RWPE2 (cell line): ENCODE results near the gene DTHD1.

ENCODE experiments used
- ATAC-seq: fragments of 200-7000 bp; cut with Tn5 transposase; 3 replicates; pipeline ENCODE4 v1.9.1; 2021; ENCODE audit warnings: low read depth
- DNase-seq: peaks from one replicate; pipeline ENCODE4 v3.0.0-alpha.2; 2020; ENCODE audit warnings: low spot score
- H3K27ac ChIP-seq: fragments of 450-650 bp; 2 replicates; pipeline ENCODE4 v1.5.1; 2017; ENCODE audit warnings: mild to moderate bottlenecking; ENCODE audit not compliant: poor library complexity, severe bottlenecking
- H3K27me3 ChIP-seq: fragments of 250-450 bp; sonication (Bioruptor Pico); 2 replicates; pipeline ENCODE4 v1.5.1; 2021; ENCODE audit warnings: mild to moderate bottlenecking, moderate library complexity; ENCODE audit not compliant: insufficient read depth, poor library complexity, severe bottlenecking
- H3K36me3 ChIP-seq: fragments of 250-450 bp; sonication (Bioruptor Pico); 2 replicates; pipeline ENCODE4 v1.5.1; 2020; ENCODE audit warnings: low read depth, mild to moderate bottlenecking, moderate library complexity
- H3K4me1 ChIP-seq: fragments of 250-450 bp; sonication (Bioruptor Pico); 2 replicates; pipeline ENCODE4 v1.5.1; 2021; ENCODE audit warnings: mild to moderate bottlenecking, moderate library complexity; ENCODE audit not compliant: insufficient read depth, poor library complexity, severe bottlenecking
- H3K4me3 ChIP-seq: fragments of 250-450 bp; sonication (Bioruptor Pico); 2 replicates; pipeline ENCODE4 v1.5.1; 2021; ENCODE audit warnings: mild to moderate bottlenecking, moderate library complexity; ENCODE audit not compliant: severe bottlenecking
- H3K9me3 ChIP-seq: fragments of 250-450 bp; sonication (Bioruptor Pico); 2 replicates; pipeline ENCODE4 v1.5.1; 2021; ENCODE audit warnings: mild to moderate bottlenecking, moderate library complexity; ENCODE audit not compliant: severe bottlenecking
- TF ChIP-seq, protein P1 (sequence below): fragments of 450-650 bp; IDR thresholded peaks from one replicate; pipeline ENCODE4 v1.5.1; 2017; ENCODE audit warnings: mild to moderate bottlenecking, moderate library complexity; ENCODE audit not compliant: poor library complexity, severe bottlenecking

Gene DTHD1

DNA sequence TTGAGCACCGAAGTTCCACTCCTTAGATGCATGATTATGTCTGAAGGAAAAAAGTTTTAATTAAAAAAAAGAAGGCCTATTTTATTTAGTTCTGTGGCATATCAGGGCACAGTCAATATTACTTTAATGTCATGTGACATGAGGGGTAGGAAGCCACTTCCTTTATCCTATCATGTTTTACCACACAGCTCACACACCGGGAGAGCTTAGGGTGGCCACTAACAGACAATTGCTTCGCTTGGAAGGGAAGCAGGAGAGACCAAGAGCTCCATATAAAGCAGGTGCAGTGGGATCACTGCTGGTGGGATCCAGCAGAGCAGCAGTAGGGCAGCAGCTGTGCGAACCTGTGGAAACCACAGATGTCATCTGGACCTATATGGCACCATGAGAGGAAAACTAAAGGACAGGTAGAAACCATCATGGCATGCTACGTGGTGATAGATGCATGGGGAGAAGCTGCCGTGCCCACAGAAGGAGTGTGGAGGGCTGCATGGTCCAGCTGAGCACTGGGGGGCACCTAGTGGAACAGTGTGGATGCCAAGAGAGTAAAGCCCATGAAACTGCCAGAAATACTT, 52.0 kb downstream of the DTHD1 start:
- Histone ChIP-seq H3K27me3 (no peaks in the 10 kb centered on the region), H3K27ac (no peak overlapping the region), H3K36me3 (no peaks in the 10 kb centered on the region), H3K4me3 (no peak overlapping the region), H3K4me1 (no peaks in the 10 kb centered on the region), H3K9me3 (no peaks in the 10 kb centered on the region)
- TF ChIP-seq, protein P1, sequence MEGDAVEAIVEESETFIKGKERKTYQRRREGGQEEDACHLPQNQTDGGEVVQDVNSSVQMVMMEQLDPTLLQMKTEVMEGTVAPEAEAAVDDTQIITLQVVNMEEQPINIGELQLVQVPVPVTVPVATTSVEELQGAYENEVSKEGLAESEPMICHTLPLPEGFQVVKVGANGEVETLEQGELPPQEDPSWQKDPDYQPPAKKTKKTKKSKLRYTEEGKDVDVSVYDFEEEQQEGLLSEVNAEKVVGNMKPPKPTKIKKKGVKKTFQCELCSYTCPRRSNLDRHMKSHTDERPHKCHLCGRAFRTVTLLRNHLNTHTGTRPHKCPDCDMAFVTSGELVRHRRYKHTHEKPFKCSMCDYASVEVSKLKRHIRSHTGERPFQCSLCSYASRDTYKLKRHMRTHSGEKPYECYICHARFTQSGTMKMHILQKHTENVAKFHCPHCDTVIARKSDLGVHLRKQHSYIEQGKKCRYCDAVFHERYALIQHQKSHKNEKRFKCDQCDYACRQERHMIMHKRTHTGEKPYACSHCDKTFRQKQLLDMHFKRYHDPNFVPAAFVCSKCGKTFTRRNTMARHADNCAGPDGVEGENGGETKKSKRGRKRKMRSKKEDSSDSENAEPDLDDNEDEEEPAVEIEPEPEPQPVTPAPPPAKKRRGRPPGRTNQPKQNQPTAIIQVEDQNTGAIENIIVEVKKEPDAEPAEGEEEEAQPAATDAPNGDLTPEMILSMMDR = no peak
- ATAC-seq = no peak
- DNase-seq = no peak

DNA sequence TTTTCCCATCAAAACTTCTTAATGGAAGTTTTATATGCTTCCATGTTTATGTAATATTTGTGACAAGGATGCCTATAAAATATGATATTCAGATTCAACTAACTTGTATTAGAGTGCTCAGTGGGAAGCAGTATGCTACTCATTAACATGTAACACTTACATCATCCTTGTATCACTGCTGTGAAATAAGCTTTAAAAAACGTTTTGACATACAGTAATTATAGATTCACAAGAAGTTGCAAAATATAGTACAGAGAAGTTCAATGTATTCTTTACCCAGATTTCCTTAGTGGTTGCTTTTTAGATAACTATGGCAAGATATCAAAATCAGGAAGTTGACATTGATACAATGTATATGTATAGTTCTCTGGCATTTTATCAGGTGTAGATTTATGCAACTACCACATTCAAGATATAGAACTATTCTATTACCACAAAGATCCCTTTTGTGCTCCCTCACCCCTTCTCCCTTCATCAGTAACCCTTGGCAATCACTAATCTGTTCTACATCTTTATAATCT, 56.3 kb downstream of the DTHD1 start:
- Histone ChIP-seq H3K4me1 (no peaks in the 10 kb centered on the region), H3K4me3 (no peak overlapping the region), H3K27me3 (no peaks in the 10 kb centered on the region), H3K36me3 (no peaks in the 10 kb centered on the region), H3K9me3 (no peaks in the 10 kb centered on the region), H3K27ac (no peak overlapping the region)
- no peak for DNase-seq
- no peak for ATAC-seq
- TF ChIP-seq, protein P1 = no peak

DNA sequence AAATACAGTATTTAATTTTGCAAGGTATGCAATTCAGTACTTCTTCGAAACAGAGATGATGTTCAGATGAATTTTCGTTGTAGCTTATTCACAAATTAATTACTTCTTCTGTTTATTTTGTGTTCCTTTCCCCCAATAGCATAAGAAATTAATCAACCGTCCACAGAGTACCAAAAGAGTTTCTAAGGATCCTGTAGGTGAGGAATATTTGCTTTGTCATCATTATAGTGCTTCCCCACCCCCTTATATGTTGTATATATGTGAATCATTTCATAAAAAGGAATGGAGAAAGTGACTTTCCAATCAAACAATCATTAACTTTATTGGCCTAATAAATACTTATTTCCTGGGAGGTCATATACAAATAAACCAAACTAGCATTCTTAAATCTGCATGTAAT, 57.6 kb downstream of the DTHD1 start:
- DNase-seq = no peak
- no peaks in the 10 kb centered on the region for H3K36me3 ChIP-seq
- no peak for ATAC-seq
- H3K27ac ChIP-seq = no peak overlapping the region
- no peak overlapping the region for H3K4me3 ChIP-seq
- TF ChIP-seq, protein P1 = no peak
- H3K4me1 ChIP-seq = no peaks in the 10 kb centered on the region
- no peaks in the 10 kb centered on the region for H3K9me3 ChIP-seq
- no peaks in the 10 kb centered on the region for H3K27me3 ChIP-seq

DNA sequence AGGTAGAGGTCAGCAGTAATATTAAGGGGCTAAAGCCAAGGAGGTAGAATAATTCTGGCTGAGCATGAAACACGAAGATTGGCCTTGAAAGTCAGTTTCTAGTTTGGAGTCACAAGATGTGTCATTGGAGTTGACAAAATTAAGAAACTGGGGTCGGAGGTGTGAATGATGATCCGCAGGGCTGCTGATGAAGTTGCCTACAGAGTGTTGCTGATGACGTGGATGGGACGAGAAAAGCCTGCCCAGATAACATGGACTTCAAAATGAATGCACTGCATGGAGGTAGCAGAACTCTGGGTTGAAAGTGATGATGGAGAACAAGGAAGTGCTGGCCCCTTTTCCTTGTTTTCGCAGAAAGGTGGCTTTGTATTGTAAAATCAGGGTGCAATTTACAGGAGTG, 60.5 kb downstream of the DTHD1 start:
- H3K27ac ChIP-seq = no peak overlapping the region
- H3K4me1 ChIP-seq = no peaks in the 10 kb centered on the region
- ATAC-seq (no peak), DNase-seq (no peak)
- no peaks in the 10 kb centered on the region for H3K36me3 ChIP-seq
- H3K27me3 ChIP-seq = no peaks in the 10 kb centered on the region
- H3K4me3 ChIP-seq = no peak overlapping the region
- H3K9me3 ChIP-seq = no peaks in the 10 kb centered on the region
- TF ChIP-seq, protein P1 = no peak

DNA sequence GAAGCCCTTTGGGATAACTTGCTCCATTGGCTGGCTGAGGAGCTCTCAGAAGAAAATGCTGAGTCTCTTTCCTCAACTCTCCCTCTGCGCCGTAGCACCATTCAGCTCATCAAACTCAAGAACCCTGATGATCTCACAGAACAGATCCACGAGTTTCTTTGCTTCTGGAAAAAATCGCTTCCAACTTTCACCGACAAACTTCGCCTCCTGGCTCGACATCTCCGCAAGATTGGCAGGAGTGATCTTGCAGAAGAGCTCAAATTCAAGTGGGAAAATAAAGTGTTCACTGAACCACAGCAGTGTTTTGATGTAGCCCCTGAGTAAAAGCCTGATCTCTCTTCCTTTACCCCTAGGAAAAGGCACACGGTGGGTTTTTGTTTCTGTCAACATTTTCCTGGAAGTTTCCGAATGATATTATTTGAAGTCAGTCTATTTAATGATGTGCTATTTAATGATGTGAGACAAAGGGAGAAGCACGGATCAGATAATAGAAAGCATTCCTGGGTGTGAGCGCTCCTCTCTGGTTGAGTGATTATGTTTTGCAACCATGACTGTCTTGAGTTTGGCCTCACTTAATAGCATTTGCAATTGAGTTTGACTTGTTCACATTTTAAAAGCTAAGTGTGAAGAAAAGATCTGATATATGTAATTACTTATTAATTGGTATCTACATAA, 62.2 kb downstream of the DTHD1 start:
- H3K27me3 ChIP-seq = no peaks in the 10 kb centered on the region
- DNase-seq (no peak), ATAC-seq (no peak)
- H3K36me3 ChIP-seq = no peaks in the 10 kb centered on the region
- H3K27ac ChIP-seq = no peak overlapping the region
- no peaks in the 10 kb centered on the region for H3K4me1 ChIP-seq
- H3K9me3 ChIP-seq = no peaks in the 10 kb centered on the region
- no peak overlapping the region for H3K4me3 ChIP-seq
- TF ChIP-seq, protein P1 = no peak
